GM19023 (cell line): ENCODE data around the gene ZSCAN16.

Source experiments
- ATAC-seq: cut with Tn5 transposase; IDR thresholded peaks from one replicate; pipeline ENCODE4 v1.9.1; 2021; ENCODE audit warnings: mild to moderate bottlenecking, moderate library complexity; ENCODE audit not compliant: unreplicated experiment

ZSCAN16 gene

DNA sequence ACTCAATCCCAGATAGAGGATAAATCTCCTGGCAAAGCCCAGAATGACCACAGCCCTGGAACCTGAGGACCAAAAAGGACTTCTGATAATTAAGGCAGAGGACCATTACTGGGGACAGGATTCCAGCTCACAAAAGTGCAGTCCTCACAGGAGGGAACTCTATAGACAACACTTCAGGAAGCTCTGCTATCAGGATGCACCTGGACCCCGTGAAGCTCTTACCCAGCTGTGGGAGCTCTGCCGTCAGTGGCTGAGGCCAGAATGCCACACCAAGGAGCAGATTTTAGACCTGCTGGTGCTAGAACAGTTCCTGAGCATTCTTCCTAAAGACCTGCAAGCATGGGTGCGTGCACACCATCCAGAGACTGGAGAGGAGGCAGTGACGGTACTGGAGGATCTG lies 992 bp downstream of the ZSCAN16 start:
- no peak for ATAC-seq

DNA sequence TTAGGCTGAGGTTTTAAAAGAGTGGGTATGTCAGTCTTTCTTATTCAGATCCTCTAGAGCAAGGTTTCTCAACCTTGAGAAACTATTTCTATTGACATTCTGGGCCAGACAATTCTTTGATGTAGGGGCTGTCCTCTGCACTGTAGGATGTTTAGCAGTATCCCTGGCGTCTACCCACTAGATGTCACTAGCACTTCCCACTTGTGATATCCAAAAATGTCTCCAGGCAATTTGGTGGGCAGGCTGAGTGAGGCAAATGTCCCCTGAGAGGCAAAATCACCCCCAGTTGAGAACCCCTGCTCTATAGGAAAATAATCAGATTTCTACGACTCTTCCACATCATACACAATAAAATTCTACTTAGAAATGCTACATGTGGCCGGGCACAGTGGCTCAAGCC lies 9.6 kb downstream of the ZSCAN16 start:
- ATAC-seq, result no peak

DNA sequence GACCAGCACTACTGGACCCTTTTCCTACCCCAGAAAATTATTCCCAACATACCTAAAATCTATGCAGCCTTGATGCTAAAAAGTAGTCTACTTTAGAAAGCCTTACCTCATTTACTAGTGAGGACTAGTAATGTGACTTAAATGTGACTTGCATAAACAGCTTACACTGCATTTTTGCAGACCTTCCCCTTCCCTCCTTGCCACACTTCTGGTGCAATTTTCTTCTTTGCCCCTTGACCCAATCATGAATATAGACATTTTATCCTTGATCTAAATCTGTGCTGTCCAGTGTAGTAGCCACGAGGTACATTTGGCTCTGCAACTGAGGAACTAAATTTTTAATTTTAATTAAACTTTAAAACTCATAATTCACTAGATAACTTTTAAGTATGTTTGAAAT lies 10.3 kb downstream of the ZSCAN16 start:
- no peak for ATAC-seq

DNA sequence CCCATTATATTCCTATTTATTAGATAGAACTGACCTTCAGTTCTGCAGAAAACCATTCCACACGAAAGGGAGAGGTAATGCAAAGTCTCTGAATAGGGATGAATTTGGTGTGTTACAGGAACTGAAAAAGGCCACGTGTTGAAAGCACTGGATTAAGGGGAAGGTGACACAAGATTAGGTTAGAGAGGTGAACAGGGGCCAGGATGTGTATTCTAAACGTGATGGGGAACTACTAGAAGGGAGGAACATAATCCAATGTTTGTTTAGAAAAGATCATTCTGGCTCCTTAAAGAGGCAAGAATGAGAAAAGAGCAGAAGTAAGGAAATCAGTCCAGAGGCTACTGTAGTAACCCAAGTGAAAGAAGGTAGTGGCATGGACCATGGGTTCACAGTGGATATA lies 11.0 kb downstream of the ZSCAN16 start:
- no peak for ATAC-seq

DNA sequence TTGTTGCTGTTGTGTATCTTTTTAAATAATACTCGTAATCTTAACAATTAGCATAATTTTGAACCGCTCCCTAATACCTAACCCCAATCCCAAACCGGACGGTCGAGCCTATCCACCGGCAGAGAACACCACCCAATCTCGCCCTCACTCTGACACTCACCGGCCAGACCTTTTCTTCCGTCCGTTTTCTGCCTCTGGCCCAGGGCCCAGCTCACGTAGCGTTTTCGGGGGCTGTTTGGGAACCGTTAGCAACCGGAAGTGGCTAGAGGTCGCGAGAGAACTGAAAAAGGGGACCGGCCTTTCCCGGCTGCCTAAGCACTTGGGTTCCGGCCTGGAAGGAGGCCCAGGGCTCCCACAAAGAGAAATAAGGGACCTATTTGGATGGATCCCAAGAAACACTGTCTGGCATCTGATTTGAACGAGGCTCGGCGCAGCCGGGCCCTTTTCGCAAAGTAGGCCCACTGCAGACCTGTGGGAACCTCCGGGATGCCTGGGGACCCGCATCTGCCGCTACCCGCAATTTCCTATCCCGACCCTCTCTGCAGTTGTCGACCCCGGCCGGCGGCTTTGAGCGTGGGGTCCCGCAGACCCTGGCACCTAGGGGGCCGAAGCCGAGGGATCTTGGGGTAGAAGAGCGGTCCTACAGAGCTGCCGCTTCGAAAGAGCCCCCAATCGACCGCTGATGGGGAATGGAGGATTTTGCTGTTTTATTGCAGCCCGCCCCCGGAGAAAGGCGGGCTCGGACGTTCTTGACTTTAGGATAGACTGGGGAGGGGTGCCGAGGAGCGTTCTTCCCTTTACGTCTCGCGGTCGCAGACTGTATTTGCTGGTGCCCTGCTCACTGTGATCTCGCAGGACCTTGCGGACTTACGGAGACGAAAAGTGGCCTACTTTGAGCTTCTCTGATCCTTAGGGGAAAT lies 12.4 kb downstream of the ZSCAN16 start:
- peak; percentile 59 for ATAC-seq

DNA sequence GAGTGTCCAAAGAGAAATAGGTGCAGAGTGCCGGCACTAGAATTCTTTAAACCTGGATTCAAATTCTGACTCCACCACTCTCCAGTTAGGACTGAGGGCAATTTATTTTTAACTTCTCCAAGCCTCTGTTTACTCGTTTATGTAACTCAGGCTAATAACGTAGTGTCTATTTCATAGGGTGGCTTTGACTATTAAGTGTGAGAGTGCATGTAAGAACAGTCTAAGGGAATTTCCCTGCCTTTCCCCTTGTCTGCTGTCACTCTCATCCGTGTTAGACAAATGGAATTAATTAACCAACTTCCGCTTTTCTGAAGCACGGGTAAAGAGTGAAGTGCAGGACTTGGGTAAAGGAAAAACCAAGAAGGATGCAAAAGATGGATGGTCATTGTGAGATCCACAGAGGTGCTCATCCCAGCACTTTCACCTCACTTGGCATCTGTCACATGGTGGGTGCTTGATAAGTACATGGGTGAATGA lies 13.1 kb downstream of the ZSCAN16 start:
- peak; percentile 42 for ATAC-seq

DNA sequence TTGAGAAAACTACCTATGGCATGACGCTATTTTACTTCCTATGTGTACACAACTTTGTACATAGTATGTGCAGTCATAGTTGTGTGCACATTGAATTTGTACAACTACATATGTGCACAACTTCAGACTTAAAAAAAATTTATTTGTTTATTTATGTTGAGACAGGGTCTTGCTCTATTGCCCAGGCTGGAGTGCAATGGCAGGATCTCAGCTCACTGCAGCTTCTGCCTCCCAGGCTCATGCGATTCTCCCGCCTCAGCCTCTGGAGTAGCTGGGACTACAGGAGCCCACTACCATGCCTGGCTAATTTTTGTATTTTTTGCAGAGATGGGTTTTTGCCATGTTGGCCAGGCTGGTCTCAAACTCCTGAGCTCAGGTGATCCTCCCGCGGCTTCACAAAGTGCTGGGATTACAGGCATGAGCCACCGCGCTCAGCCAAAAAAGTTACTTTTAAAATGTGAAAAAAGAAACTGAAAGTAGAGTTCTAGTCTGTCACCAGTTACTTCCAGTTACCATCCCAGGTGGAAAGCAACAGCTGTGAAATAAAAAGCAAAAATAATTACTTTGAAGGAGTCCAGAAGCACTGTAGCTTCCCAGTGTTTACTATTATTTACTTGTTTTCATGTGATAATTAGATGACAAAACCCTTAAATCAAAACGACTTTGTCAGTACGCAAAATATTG lies 15.6 kb downstream of the ZSCAN16 start:
- no peak for ATAC-seq

DNA sequence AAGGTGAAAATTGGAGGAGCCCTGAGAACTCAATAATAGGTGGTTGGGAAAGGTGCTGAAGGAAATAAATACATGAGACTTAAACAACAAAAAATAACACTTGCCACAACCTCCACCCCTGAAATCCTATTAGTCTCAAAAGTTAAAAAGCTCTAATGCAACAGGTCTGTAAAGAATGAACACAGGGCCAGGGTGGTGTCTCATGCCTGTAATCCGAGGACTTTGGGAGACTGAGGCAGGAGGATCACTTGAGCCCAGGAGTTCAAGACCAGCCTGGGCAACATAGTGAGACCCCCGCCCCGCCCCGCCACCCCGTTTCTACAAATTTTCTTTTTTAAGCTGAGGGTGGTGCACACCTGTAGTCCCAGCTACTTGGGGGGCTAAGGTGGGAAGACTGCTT lies 16.2 kb downstream of the ZSCAN16 start:
- no peak for ATAC-seq

DNA sequence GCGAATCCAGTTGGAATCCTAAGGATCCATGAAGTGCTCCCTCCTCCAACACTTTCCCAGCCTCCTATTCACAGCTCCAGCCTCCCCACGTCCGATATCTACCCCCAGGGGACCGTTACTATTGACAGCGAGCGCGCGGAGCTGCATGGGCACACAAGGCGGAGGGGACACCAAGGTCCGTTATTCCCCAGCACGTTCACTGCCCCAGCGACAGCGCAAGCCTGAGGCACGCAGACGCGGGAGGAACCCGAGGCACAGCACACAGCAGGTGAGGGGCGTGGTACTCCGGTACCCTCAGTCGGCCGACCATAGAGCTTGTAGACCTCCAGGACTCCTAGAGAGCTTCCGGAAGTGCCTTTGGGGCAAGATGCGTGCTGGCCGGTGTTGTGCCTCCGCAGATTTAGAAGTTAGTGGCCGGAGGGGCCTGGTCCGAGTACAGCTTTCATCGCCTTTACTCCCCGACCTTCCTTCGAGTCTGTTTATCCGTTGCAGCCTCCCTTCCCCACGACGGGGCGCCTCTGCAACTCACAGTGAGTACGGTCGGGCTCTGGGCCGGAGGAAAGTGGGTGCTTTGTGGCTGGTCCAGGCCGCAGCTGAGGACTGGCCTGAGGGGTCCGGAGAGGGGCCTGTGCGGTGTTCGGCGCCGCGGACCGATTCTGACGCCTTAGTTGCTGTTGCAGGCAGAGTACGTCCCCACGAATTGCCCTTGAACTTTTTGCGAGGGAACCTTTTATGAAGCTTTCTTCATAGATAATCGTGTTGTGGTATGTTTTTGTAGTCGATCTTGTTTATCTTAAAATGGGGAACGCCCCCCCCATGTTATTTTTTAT lies 17.3 kb downstream of the ZSCAN16 start, which contains the start of gene ZKSCAN8:
TSS of gene ZKSCAN8 (plus strand) at position 384 of the 830 bp plus-strand sequence. CDS start 6,525 bp downstream, outside the sequence.
- peak; percentile 84 for ATAC-seq

DNA sequence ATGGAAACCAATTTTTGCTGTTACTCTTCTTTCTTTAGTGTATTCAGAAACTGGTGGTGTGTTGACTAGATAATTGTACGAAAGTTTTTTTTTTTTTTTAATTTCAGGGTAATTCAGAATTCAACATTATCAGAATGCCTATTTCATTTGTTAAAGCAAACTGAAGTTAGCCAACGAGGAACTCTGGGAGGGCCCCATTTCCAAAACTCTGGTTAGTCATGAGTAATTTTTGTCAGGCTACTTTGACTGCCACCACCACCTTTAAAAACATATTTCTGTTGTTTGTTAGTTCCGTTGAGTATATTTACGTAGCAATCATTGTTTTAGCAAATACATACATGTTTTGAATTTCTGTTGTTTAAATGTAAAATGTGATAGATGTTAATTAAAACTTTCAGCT lies 18.0 kb downstream of the ZSCAN16 start:
- no peak for ATAC-seq

DNA sequence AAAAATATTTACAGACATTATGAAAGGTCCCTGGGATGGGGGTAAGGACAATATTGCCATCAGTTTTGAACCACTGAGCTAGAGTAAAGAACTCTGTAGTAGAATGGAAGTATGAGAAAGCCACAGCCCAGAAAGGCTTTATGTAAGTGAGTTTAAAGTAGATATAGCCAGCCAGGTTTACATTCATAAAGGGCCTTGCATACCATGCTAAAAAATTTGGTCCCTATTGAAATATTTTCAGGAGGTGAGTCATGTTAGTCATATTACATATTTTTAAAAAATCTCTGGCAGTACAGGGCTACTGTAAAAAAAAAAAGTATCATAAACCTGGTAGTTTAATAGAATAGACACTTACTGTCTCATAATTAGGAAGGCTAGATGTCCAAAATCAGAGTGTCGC lies 20.8 kb downstream of the ZSCAN16 start:
- no peak for ATAC-seq

DNA sequence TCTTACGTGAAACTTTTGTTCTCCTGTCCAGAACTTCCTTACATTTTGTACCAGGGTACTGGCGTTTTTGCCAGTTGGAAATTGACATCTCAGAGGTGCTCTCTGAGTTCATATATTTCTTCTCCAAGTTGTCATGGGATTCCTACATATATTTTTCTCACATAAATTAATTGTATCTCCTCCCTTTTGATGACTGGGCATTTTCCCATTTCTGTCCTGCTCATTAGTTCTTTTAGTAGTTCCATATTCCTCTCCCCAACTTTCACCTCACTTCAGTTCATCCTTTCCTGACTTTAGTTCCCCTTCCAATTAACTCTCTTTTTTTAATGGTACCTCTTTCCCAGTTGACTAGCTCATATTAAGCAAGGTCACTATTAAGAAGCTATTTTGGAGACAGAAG lies 28.1 kb downstream of the ZSCAN16 start:
- ATAC-seq, result no peak

DNA sequence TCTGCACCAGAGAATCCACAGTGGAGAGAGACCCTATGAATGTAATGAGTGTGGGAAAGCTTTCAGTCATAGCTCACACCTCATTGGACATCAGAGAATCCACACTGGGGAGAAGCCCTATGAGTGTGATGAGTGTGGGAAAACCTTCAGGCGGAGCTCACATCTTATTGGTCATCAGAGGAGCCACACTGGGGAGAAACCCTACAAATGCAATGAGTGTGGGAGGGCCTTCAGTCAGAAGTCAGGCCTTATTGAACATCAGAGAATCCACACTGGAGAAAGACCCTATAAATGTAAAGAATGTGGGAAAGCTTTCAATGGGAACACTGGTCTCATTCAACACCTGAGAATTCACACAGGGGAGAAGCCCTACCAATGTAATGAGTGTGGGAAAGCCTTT lies 29.1 kb downstream of the ZSCAN16 start:
- ATAC-seq, result no peak

DNA sequence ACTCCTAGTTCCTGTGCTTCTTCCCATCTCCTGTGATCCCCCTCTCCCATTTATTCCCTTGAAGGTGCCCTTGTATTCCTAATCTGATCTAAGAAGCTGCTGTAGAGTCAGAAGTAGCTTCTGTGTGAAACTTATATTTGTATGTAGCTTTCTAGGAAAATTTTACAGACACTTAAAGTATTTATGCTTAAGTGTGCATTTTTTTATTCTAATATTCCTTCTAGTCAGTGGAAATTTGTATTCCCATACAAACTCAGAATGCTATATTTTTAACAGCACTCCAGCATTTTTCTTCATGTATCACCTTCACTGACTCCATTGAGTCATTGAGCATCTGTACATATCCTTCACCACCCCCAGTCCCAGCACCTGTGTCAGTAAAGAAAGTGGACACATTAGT lies 29.9 kb downstream of the ZSCAN16 start:
- ATAC-seq, result no peak

DNA sequence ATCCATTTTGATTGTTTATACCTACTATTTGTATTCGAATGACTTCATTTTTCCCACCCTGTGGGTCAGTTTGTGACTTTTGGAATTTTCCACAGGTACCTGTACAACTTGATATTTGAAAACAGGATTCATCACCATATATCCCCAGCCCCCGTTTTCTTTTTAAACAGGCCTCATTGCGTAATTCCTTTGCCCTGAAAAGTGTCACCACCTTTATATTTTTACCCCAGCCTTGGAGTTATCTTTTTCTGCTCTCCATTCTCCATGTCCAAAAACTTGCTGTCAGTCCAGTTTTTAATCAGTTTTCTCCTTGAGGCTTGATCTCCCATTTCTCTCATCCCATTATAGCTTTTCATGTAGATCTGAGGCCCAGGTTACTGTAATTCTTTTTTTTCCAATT lies 33.9 kb downstream of the ZSCAN16 start:
- ATAC-seq, result no peak

DNA sequence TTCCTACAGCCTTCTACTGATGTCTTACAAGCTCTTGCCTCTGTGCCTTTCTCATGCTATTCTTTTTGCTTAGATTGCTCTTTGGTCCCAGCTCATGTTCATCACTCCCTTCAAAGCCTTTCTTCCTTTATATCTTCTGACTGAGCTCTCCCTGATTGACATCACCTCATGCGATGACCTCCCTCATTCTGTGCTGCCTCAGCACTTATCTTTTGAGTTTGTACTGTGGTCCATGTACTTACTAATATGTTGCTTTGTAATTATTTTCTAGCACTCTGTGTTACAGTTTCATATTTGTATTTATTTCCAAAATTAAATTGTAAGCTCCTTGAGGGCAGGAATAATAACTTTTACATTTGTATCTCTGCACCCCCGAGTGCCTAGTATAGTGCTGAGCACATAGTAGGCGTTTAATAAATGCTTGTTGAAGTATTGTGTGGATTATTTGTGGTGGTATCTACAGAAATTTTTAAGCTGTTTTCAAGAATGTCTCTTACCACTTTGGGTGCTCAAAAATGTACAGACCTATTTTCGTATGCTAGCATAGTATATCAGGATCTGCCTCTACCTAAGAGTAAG lies 34.7 kb downstream of the ZSCAN16 start:
- no peak for ATAC-seq

DNA sequence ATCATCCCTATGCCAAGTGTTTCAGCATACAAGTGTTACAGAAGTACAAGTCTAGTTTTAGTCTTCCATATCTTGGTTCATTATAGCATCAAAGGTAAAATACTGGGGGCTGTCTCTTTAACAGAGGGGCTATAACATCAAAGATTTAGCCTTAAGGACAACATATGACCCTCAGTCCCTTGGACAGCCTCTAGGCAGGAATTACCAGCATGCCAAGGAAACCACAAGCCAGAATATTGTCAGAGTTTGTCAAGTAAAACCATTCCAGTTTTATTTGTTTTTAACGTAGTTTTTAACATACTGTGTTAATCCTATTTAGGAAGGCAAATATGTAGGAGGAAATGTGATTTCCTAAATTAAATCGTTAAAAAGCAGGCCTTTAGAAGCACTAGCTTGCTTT lies 35.8 kb downstream of the ZSCAN16 start:
- no peak for ATAC-seq

DNA sequence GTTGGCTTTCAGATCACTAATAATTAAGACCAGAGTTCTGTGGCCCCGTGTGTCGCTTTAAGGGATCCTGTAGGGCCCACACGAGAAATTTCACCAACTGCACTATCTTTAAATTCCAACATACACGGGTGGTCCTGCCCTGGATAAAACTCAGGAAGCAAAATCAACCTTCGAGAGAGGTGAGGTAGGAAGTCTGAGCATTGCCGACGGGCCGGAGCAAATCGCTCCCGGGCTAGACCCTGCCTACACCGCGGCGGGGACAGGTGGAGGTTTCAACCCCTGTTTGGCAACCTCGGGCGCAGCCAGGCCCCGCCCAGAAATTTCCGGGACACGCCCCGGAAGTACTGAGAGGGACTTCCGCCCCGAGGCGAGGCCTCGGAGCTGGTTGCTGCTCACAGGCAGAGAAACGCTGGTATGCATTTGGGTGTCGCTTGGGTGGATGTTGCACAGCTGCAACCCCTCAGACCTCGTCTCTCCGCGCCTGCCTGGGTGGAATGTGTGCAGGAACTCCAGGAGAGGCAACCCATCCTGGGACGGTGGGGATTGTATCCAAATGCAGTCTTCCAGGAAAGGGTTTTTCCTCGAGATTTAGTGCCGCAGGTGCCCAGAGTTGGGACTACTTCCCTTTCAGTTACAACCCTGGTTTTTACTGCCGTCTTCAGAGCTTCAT lies 37.1 kb downstream of the ZSCAN16 start:
- ATAC-seq, result peak; percentile 96

DNA sequence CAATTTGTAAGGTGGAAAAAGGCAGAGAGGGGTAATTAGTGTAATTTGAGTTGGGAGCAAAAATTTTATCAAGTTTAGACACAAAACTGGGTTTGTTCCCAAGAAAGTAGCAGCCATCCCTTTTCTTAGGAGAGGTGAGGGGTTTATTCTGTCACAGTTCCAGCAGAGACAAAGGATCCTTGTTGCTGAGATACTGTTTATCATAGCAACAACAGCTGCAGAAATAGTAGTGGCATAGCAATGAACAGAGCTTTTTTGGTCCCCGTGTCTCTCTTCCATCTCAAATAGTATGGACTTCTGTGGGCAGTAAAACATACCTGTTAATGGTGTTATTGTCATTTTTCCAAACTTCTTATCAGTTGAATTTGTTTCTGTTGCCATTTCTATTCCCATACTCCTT lies 41.2 kb downstream of the ZSCAN16 start:
- ATAC-seq, result no peak

DNA sequence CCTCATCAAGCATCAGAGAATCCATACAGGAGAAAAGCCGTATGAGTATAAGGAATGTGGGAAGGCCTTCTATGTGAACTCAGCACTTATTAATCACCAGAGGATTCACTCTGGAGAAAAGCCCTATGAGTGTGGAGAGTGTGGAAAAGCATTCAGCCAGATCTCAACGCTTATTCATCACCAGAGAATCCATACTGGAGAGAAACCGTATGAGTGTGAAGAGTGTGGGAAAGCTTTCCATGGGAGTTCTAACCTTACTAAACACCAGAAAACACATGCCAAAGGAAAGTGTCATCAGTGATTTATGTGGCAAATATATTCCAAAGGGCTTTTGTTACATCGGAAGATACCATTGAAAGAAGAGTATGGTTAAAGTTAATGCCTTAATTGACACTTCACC lies 42.7 kb downstream of the ZSCAN16 start:
- no peak for ATAC-seq
